HL-60 (cell line): ENCODE results near the gene PUM2.
"Not testable (repeated sequence)": the region's sequence is repeated elsewhere in the genome, so short reads cannot be mapped to it uniquely, and the experiment has no call there.

Source experiments
- POLR2AphosphoS5 ChIP-seq: IDR thresholded peaks from 2 replicates; pipeline ENCODE4 v1.6.1; 2012; ENCODE audit warnings: low read depth
- REST ChIP-seq: IDR thresholded peaks from 2 replicates; pipeline ENCODE4 v1.6.1; 2012; ENCODE audit warnings: low read depth; ENCODE audit not compliant: insufficient replicate concordance
- SPI1 ChIP-seq: IDR thresholded peaks from 2 replicates; pipeline ENCODE4 v1.6.1; 2012; ENCODE audit warnings: low read depth, mild to moderate bottlenecking, borderline replicate concordance
- TF ChIP-seq, protein P1 (sequence below): IDR thresholded peaks from one replicate; pipeline ENCODE4 v1.5.1; 2011; ENCODE audit warnings: low read length, control low read depth, inconsistent platforms; ENCODE audit not compliant: insufficient read depth

GRCh38 chr2:20240291-20240690 lies 110.4 kb downstream of the PUM2 start:
- TF ChIP-seq, protein P1, sequence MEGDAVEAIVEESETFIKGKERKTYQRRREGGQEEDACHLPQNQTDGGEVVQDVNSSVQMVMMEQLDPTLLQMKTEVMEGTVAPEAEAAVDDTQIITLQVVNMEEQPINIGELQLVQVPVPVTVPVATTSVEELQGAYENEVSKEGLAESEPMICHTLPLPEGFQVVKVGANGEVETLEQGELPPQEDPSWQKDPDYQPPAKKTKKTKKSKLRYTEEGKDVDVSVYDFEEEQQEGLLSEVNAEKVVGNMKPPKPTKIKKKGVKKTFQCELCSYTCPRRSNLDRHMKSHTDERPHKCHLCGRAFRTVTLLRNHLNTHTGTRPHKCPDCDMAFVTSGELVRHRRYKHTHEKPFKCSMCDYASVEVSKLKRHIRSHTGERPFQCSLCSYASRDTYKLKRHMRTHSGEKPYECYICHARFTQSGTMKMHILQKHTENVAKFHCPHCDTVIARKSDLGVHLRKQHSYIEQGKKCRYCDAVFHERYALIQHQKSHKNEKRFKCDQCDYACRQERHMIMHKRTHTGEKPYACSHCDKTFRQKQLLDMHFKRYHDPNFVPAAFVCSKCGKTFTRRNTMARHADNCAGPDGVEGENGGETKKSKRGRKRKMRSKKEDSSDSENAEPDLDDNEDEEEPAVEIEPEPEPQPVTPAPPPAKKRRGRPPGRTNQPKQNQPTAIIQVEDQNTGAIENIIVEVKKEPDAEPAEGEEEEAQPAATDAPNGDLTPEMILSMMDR: not testable (repeated sequence)
- TF ChIP-seq REST, POLR2AphosphoS5, SPI1: not testable (repeated sequence)
